ENCODE data around the gene ALDH3B1.

DNA sequence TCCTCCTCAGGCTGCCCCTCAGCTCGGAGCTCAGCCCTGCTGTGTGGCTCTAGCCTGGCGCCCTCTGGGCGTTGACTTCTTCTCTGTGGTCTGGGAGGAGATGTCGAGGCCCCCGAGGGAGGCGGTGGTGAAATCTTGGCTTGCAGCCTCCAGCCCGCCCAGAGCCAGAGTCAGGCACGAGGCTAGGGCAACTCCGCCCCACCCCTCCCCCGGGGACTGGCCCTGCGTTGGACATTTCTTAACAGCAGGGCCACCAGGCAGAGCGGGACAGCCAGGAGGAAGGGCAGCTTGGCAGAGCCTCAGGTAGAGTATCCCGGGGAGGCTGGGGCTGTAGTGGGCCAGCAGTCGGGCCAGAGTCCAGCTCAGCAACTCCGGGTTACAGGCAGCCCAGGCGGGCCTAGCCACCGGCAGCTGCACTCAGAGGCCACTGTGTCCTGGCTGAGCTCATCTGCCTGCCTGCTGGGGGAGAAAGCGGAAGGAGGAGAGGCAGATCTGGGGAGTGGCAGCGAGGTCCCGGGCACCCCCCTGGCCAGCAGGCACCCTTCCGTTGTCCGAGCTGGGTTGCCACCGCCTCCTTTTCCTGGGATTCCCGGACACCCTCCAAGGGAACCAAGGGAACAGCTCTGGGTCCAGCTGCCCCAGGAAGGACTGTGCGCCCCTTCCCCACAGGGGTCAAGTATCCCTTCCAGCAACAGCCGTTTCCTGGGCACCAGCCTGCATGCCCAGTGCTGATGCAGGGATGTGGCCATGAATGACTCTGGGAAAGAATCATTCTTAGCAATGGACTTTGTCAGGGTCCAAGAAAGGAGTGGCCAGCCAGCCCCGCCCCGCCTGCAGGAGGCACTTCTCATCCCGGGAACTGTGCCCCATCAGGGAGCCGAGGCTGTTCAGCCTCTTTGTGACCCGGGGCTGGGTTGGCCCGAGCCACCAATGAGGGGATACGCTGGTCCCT, at the start of gene ALDH3B1:
- peak; percentile 56 to 87 (median 85) for TF ChIP-seq POLR2AphosphoS5 (IDR thresholded peaks at IDR 0.05)
- TF ChIP-seq, protein P1, sequence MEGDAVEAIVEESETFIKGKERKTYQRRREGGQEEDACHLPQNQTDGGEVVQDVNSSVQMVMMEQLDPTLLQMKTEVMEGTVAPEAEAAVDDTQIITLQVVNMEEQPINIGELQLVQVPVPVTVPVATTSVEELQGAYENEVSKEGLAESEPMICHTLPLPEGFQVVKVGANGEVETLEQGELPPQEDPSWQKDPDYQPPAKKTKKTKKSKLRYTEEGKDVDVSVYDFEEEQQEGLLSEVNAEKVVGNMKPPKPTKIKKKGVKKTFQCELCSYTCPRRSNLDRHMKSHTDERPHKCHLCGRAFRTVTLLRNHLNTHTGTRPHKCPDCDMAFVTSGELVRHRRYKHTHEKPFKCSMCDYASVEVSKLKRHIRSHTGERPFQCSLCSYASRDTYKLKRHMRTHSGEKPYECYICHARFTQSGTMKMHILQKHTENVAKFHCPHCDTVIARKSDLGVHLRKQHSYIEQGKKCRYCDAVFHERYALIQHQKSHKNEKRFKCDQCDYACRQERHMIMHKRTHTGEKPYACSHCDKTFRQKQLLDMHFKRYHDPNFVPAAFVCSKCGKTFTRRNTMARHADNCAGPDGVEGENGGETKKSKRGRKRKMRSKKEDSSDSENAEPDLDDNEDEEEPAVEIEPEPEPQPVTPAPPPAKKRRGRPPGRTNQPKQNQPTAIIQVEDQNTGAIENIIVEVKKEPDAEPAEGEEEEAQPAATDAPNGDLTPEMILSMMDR (IDR thresholded peaks at IDR 0.05): peak in 1 of 3 donors; percentile 15
